ENCODE results near the gene ADCY3.

Gene ADCY3

GRCh38 chr2:24903161-24904103 lies 16.6 kb downstream of the ADCY3 start:
- no peak for DNase-seq (ENCODE audit: low read depth)

- no peak for DNase-seq (ENCODE audit: low read depth)
These were observed 20.6 kb downstream of the ADCY3 start for GRCh38 chr2:24899361-24899910.

- no peak for DNase-seq (ENCODE audit: low read depth)
These were observed 21.6 kb downstream of the ADCY3 start for GRCh38 chr2:24898122-24899109.

- DNase-seq (ENCODE audit: low read depth): no peak
These were observed 25.3 kb downstream of the ADCY3 start for GRCh38 chr2:24894750-24895149.

DNA sequence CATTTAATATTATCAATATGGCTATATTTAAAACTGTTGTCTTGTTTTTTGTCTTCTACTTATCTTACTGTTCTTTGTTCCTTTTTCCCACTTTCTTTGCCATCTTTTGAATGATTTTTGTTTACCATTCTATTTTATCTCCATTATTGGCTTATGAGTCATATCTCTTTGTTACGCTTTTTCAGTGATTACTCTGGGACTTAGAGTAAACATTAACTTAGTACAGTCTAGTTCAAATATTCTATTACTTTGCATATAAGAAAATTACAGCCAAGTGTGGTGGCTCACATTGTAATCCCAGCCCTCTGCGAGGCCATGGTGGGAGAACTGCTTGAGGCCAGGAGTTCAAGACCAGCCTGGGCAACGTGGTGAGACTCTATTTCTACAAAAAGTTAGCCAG lies 26.1 kb downstream of the ADCY3 start:
- DNase-seq (ENCODE audit: low read depth): no peak

GRCh38 chr2:24892928-24893327 lies 27.1 kb downstream of the ADCY3 start:
- DNase-seq (ENCODE audit: low read depth): no peak

DNA sequence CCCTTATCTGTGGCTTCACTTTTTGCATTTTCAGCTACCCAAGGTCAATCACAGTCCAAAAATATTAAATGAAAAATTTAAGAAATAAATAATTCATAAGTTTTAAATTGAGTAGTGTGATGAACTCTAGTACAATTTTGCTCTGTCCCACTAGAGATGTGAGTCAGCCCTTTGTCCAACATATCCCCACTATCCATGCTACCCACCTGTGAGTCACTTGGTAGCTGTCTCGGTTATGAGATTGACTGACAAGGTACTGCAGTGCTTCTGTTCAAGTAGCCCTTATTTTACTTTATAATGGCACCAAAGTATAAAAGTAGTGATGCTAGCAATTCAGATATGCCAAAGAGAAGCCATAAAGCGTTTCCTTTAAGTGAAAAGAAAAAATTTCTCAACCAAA lies 28.8 kb downstream of the ADCY3 start:
- no peak for DNase-seq (ENCODE audit: low read depth)

DNA sequence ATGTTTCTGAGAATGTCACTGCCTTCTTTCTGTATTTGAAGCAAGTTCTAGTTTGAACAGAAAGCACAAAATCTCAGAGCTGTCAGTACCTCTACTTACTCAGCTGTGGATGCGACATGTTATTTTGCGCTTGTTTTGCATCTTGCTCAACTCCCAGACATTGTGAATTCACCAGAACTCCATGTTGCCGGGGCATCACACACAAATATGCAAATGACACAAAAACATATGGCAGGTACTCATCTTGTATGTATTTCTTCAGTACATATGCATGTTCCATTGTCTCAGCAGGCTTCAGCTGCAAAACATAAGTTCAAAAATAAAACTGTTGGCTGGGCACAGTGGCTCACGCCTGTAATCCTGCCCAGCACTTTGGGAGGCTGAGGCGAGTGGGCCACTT lies 30.8 kb downstream of the ADCY3 start:
- DNase-seq (ENCODE audit: low read depth): no peak

- DNase-seq (ENCODE audit: low read depth): no peak
These were observed 31.9 kb downstream of the ADCY3 start for GRCh38 chr2:24888177-24888576.

GRCh38 chr2:24887307-24887874 lies 32.6 kb downstream of the ADCY3 start:
- no peak for DNase-seq (ENCODE audit: low read depth)

DNA sequence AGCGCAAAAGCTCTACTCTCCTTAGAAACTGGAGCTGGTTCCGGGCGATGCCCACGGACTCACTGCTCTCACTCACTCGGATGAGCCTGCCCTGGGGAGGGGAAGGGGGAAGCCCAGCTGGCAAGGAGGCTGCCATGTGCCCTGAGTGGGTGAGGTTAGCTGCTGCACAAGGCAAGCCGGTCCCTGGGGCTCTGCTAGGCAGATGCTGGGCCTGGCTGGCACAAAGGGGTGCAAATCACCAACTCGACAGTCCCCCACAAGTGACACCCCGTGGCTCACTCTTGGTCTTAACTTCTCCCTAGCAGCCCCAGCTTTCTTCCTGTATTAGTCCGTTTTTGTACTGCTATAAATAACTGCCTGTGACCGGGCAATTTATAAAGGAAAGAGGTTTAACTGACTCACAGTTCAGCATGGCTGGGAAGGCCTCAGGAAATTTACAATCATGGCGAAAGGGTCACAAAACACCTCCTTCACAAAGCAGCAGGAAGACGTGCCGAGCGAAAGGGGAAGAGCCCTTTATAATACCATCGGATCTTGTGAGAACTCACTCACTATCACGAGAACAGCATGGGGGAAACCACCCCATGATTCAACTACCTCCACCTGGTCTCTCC lies 33.2 kb downstream of the ADCY3 start:
- DNase-seq (ENCODE audit: low read depth): no peak

- DNase-seq (ENCODE audit: low read depth): no peak
These were observed 33.9 kb downstream of the ADCY3 start for GRCh38 chr2:24886126-24886501.

GRCh38 chr2:24885221-24886125 lies 34.6 kb downstream of the ADCY3 start:
- DNase-seq (ENCODE audit: low read depth): no peak

GRCh38 chr2:24883946-24884345 lies 36.1 kb downstream of the ADCY3 start:
- no peak for DNase-seq (ENCODE audit: low read depth)

DNA sequence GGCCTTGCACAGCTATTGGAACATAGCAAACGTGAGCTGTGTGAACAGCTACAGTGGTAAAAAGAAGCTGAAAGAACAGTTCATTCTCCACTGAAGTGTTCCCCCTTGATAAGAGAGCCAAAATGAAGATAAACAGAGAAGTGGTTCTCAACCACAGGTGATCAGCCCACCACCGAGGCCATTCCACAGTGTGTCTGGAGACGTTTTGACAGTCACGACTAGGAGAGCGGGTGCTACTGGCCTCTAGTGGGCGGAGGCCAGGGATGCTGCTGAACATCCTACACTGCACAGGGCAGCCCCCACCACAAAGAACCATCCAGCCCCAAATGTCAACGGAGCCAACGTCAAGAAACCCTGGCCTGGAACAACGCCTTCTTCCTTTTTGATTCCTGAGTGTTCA lies 38.4 kb downstream of the ADCY3 start:
- DNase-seq (ENCODE audit: low read depth): no peak

- DNase-seq (ENCODE audit: low read depth): no peak
These were observed 38.9 kb downstream of the ADCY3 start for GRCh38 chr2:24881158-24881557.

- DNase-seq (ENCODE audit: low read depth): no peak
These were observed 41.7 kb downstream of the ADCY3 start for GRCh38 chr2:24878341-24878740.

DNA sequence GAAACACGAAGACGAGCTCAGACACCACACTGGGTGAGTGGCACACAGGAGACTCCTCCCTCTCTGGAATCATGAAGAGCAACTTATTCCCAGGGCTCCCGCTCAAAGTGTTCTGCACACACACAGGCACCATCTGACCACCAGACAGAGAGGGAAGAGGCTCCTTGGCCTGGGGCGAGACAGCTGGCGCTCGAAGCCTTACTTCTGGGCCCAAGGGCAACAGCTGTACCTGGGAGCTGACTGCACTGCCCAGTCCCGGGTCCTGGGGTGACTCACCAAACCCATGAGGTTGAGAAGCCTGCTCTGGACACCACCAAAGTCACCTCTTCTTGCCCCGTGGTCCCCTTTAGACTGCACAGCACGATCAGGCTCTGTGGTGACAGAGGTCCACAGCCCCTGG lies 42.4 kb downstream of the ADCY3 start:
- DNase-seq (ENCODE audit: low read depth): no peak

- no peak for DNase-seq (ENCODE audit: low read depth)
These were observed 43.0 kb downstream of the ADCY3 start for GRCh38 chr2:24877067-24877466.

- no peak for DNase-seq (ENCODE audit: low read depth)
These were observed 44.1 kb downstream of the ADCY3 start for GRCh38 chr2:24875901-24876300.

DNA sequence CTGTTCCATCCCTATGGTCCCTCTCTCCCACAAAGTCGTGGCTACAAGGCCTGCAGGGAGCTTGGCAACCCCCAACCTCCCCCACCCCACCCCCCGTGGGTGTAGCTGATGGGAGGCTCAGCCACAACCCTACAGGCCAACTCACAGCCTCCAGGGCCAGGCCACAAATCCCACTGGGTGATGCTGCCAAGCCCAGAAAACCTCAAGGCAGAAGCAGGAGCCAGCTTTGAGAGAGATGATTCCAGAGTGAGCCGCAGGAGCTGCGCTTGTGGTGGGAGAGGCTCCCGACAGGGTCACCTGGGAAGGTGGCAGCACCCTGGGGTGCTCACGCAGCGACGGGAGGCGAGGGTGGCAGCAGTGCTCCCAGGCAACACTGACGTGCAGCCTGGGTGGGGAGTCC lies 44.8 kb downstream of the ADCY3 start:
- DNase-seq (ENCODE audit: low read depth): no peak
